HepG2 (cell line): ENCODE results near the gene ANKRD55. TPM values are rescaled to one million over a fixed set of nuclear protein-coding genes. Genes with fewer than 3 reads are reported as not detected.

Source experiments
- ATAC-seq: fragments of 200-7000 bp; cut with Tn5 transposase; 3 replicates; pipeline ENCODE4 v1.9.1; 2020; ENCODE audit warnings: mild to moderate bottlenecking, moderate library complexity
- BruUV-seq: library from RNA; stranded (reverse); fragments of 400-500 nt; replicated peaks from 2 replicates; lab custom pipeline; 2021; lab: Mats Ljungman, UMichigan
- CTCF ChIA-PET: fragments of 300-600 bp; formaldehyde crosslinking; extraction: SDS; loops from one replicate; lab custom pipeline; 2021; ENCODE audit warnings: low total read pairs, inconsistent platforms, low intra/inter-chr PET ratio; lab: Yijun Ruan, JAX
- POLR2A ChIA-PET: fragments of 350-600 bp; sonication (Branson Sonifier 250); formaldehyde crosslinking; loops from one replicate; lab custom pipeline; 2020; ENCODE audit warnings: antibody characterized with exemption, inconsistent platforms; lab: Yijun Ruan, JAX
- DNase-seq: peaks from one replicate; pipeline ENCODE4 v3.0.0-alpha.2; 2015; ENCODE audit warnings: low spot score
- FAIRE-seq: peaks from 3 replicates; lab custom pipeline; 2011; peaks lifted over from hg19 to GRCh38; lab: Jason Lieb, UNC
- H2AFZ ChIP-seq: one replicate; pipeline ENCODE4 v1.6.1; 2011; ENCODE audit warnings: low read length, inconsistent platforms
- H3K27ac ChIP-seq: fragments of 300-600 bp; 3 replicates; pipeline ENCODE4 v1.8.0; 2011; ENCODE audit warnings: mixed run types, mild to moderate bottlenecking, mixed read lengths, low read length, inconsistent platforms; ENCODE audit not compliant: insufficient read depth; ENCODE audit errors: extremely low read length
- H3K27me3 ChIP-seq, 2 experiments: fragments of 200-600 bp in 1 of 2; 2 replicates in 1 of 2; 3 replicates in 1 of 2; pipeline versions ENCODE4 v1.6.0 to v1.8.0; 2011; ENCODE audit warnings: low read length in 2 of 2, mild to moderate bottlenecking in 2 of 2, moderate library complexity in 2 of 2, inconsistent platforms in 1 of 2; ENCODE audit not compliant: insufficient read depth in 2 of 2, control insufficient read depth in 1 of 2
- H3K36me3 ChIP-seq, 2 experiments: fragments of 200-600 bp in 1 of 2; replicated peaks in 1 of 2; 2 replicates in 1 of 2; 3 replicates in 1 of 2; pipeline versions ENCODE4 v1.5.1 to v1.8.0; 2011; ENCODE audit warnings: low read length in 2 of 2, inconsistent platforms in 1 of 2; ENCODE audit not compliant: insufficient read depth in 2 of 2, control insufficient read depth in 1 of 2
- H3K4me1 ChIP-seq: 2 replicates; pipeline ENCODE4 v1.5.1; 2012; ENCODE audit warnings: low read length, inconsistent platforms; ENCODE audit not compliant: insufficient read depth
- H3K4me2 ChIP-seq: 2 replicates; pipeline ENCODE4 v1.6.0; 2011; ENCODE audit warnings: low read depth, low read length, inconsistent platforms
- H3K4me3 ChIP-seq, 3 experiments: fragments of 200-600 bp in 1 of 3; sonication (generic), shearing (Covaris generic) in 1 of 3; replicated peaks in 1 of 3; 2 replicates each; pipeline ENCODE4 v1.5.1; 2011 to 2016; ENCODE audit warnings: low read length in 3 of 3, inconsistent platforms in 2 of 3, low read depth in 2 of 3, mild to moderate bottlenecking in 2 of 3, control low read depth in 1 of 3, mixed read lengths in 1 of 3; ENCODE audit not compliant: insufficient read depth in 1 of 3
- H3K79me2 ChIP-seq: one replicate; pipeline ENCODE4 v1.6.1; 2011; ENCODE audit warnings: low read length, inconsistent platforms; ENCODE audit not compliant: insufficient read depth
- H3K9ac ChIP-seq: 2 replicates; pipeline ENCODE4 v1.6.0; 2011; ENCODE audit warnings: mild to moderate bottlenecking, low read depth, low read length, inconsistent platforms; ENCODE audit not compliant: insufficient read depth
- H3K9me3 ChIP-seq: 2 replicates; pipeline ENCODE4 v1.5.1; 2012; ENCODE audit warnings: mild to moderate bottlenecking, low read length
- H4K20me1 ChIP-seq: 2 replicates; pipeline ENCODE4 v1.6.0; 2011; ENCODE audit warnings: inconsistent platforms, mild to moderate bottlenecking, low read length, moderate library complexity; ENCODE audit not compliant: insufficient read depth
- CBX1 ChIP-seq: IDR thresholded peaks from one replicate; pipeline ENCODE4 v1.6.1; 2016; ENCODE audit warnings: antibody characterized with exemption, low read depth
- ISX ChIP-seq: sonication (generic); formaldehyde crosslinking; conservative IDR thresholded peaks from 2 replicates; pipeline ENCODE4 v1.5.0; 2020; ENCODE audit warnings: missing genetic modification reagents
- SALL1 ChIP-seq: sonication (generic); formaldehyde crosslinking; IDR thresholded peaks from 2 replicates; pipeline ENCODE4 v1.8.0; 2022; ENCODE audit warnings: mild to moderate bottlenecking, missing genetic modification reagents
- SMYD3 ChIP-seq: sonication (generic); formaldehyde crosslinking; IDR thresholded peaks from 2 replicates; pipeline ENCODE4 v1.8.1; 2023; ENCODE audit warnings: mild to moderate bottlenecking, missing genetic modification reagents
- THAP7 ChIP-seq: sonication (generic); formaldehyde crosslinking; IDR thresholded peaks from 2 replicates; pipeline ENCODE4 v1.8.1; 2023; ENCODE audit warnings: mild to moderate bottlenecking, missing genetic modification reagents
- ZMAT3 ChIP-seq: sonication (generic); formaldehyde crosslinking; conservative IDR thresholded peaks from 2 replicates; pipeline ENCODE4 v1.7.0; 2021; ENCODE audit warnings: missing genetic modification reagents
- ZMAT5 ChIP-seq: sonication (generic); formaldehyde crosslinking; IDR thresholded peaks from 2 replicates; pipeline ENCODE4 v1.5.0; 2020; ENCODE audit warnings: mild to moderate bottlenecking, low read depth, missing genetic modification reagents, borderline replicate concordance
- ZNF136 ChIP-seq: sonication (generic); formaldehyde crosslinking; IDR thresholded peaks from 2 replicates; pipeline ENCODE4 v1.8.1; 2022; ENCODE audit warnings: low read depth, mild to moderate bottlenecking, moderate library complexity, missing genetic modification reagents
- ZNF350 ChIP-seq: sonication (generic); formaldehyde crosslinking; IDR thresholded peaks from 2 replicates; pipeline ENCODE4 v1.4.0; 2020; ENCODE audit warnings: mild to moderate bottlenecking, low read depth, missing genetic modification reagents, borderline replicate concordance
- ZNF563 ChIP-seq: sonication (generic); formaldehyde crosslinking; IDR thresholded peaks from 2 replicates; pipeline ENCODE4 v1.8.0; 2022; ENCODE audit warnings: mild to moderate bottlenecking, moderate library complexity, missing genetic modification reagents
- WGBS: methylation state at CpG from one replicate; pipeline ENCODE4 v1.1.6; 2017; ENCODE audit warnings: low lambda C conversion rate; 5-methylcytosine and 5-hydroxymethylcytosine counted together
- in situ Hi-C: cut with HindIII; loops from 2 replicates; pipeline ENCODE4 v1.10.0; 2017; ENCODE audit warnings: low pct_unique_long_range_greater_than_20kb; ENCODE audit not compliant: extremely low pct_ligation_motif_present
- intact Hi-C: fragments of 100-400 bp; cut with micrococcal nuclease; formaldehyde crosslinking; loops from one replicate; pipeline ENCODE4 v1.10.0; 2022; ENCODE audit not compliant: unreplicated experiment
- polyA plus RNA-seq, 8 experiments: library from polyadenylated mRNA; depleted of rRNA in 3 of 8; stranded (reverse) in 7 of 8; unstranded in 1 of 8; fragments of >200 nt; fragmentation: Illumina TruSeq in 4 of 8; extraction: Trizol in 4 of 8; gene quantifications; 2 replicates each; pipeline versions ENCODE4 v1.2.1 to v1.2.3, GENCODE V29; 2011 to 2016; ENCODE audit warnings: low read depth in 4 of 8, missing spikeins in 1 of 8, mixed read lengths in 1 of 8; ENCODE audit not compliant: insufficient read depth in 1 of 8
- total RNA-seq, 5 experiments: library from RNA; depleted of rRNA; stranded (reverse); fragments of >200 nt; fragmentation: Illumina TruSeq; extraction: Trizol; gene quantifications; 2 replicates each; pipeline ENCODE4 v1.2.3, GENCODE V29; 2016; ENCODE audit warnings: low read depth in 1 of 5
- TF ChIP-seq, protein P1 (sequence below): sonication (generic); formaldehyde crosslinking; IDR thresholded peaks from 2 replicates; pipeline ENCODE4 v1.4.0; 2020; ENCODE audit warnings: missing genetic modification reagents

ANKRD55 gene
- total and polyA plus RNA-seq, 2 of the 13 experiments (the other 11 are each of a cell fraction or from before 2014, with no cell fraction given) = 0.11 to 0.28 TPM

DNA sequence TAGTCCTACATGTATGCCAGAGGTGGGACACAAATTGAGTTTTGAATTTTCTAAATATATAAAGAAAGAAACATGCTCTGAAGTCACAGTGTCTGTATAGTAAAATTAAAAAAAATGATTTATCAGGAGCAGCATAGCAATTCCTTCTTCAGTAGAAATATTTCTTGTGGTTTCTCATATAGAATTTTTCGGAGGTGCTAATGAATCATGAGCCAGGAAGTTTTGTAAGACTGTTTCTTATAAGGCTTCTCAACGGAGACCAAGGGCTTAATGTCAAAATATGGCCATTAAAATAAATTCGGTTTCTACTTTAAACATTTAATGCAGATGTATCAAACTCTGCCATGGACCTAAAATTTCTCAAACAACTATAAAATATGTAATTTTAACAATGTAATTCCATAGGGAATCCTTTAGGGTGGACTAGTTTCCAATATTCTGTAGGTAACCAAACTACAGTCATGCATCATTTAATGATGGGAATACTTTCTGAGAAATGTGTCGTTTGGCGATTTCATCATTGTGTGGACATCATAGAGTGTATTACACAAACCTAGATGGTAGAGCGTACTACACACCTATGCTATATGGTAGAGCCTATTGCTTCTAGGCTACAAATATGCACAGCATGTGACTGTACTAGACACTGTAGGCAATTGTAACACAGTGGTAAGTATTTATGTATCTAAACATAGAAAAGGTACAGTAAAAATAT lies 66.3 kb downstream of the ANKRD55 start:
- no TSS peak for BruUV-seq
- Histone ChIP-seq H3K9me3 (no peaks in the 10 kb centered on the region), H3K79me2 (no peaks in the 10 kb centered on the region), H4K20me1 (no peaks in the 10 kb centered on the region), H3K36me3 (no peaks in the 10 kb centered on the region), H3K4me3 (no peak overlapping the region), H2AFZ (no peak overlapping the region), H3K9ac (no peak overlapping the region), H3K27me3 (no peaks in the 10 kb centered on the region), H3K4me2 (no peak overlapping the region), H3K4me1 (peaks cover 32% of the 10 kb centered on the region), H3K27ac (no peak overlapping the region)
- WGBS = 89% methylated on average over 6 of the region's 6 CpGs
- no peak for TF ChIP-seq THAP7 (CRISPR knock-in tag)
- TF ChIP-seq ISX (CRISPR knock-in tag) = no peak
- no peak for TF ChIP-seq CBX1
- no peak for TF ChIP-seq ZNF563 (CRISPR knock-in tag)
- no peak for TF ChIP-seq ZNF350
- TF ChIP-seq, protein P1, sequence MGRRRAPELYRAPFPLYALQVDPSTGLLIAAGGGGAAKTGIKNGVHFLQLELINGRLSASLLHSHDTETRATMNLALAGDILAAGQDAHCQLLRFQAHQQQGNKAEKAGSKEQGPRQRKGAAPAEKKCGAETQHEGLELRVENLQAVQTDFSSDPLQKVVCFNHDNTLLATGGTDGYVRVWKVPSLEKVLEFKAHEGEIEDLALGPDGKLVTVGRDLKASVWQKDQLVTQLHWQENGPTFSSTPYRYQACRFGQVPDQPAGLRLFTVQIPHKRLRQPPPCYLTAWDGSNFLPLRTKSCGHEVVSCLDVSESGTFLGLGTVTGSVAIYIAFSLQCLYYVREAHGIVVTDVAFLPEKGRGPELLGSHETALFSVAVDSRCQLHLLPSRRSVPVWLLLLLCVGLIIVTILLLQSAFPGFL (CRISPR knock-in tag) = no peak
- TF ChIP-seq ZNF136 (CRISPR knock-in tag) = no peak
- TF ChIP-seq SMYD3 (CRISPR knock-in tag) = no peak
- TF ChIP-seq ZMAT5 = no peak
- TF ChIP-seq SALL1 (CRISPR knock-in tag) = no peak
- no peak for TF ChIP-seq ZMAT3 (CRISPR knock-in tag)
- intact Hi-C loops = no loop called here
- in situ Hi-C loops = no loop called here
- CTCF ChIA-PET = no interaction called here
- FAIRE-seq (no peak), DNase-seq (no peak), ATAC-seq (no peak)
- POLR2A ChIA-PET = no interaction called here
